Smooth muscle cell (in vitro differentiated cells): ENCODE results near the gene SCAMP4. TPM values are rescaled to one million over a fixed set of nuclear protein-coding genes. Genes with fewer than 3 reads are reported as not detected.

Source experiments
- DNase-seq: peaks from one replicate; lab custom pipeline; 2025; ENCODE audit not compliant: unreplicated experiment; lab: John Stamatoyannopoulos, UW
- H2AFZ ChIP-seq: fragments of 200-600 bp; sonication (generic); 2 replicates; pipeline ENCODE4 v1.6.0; 2016; ENCODE audit warnings: antibody characterized with exemption, low read depth, mild to moderate bottlenecking
- H3F3A ChIP-seq: fragments of 200-600 bp; sonication (generic); 2 replicates; pipeline ENCODE4 v1.6.0; 2017; ENCODE audit warnings: antibody characterized with exemption, low read depth
- H3K27ac ChIP-seq: fragments of 200-600 bp; sonication (generic); 2 replicates; pipeline ENCODE4 v1.5.1; 2016; ENCODE audit warnings: low read depth, mild to moderate bottlenecking
- H3K27me3 ChIP-seq: fragments of 200-600 bp; sonication (generic); 2 replicates; pipeline ENCODE4 v1.6.1; 2016; ENCODE audit warnings: low read depth, mild to moderate bottlenecking
- H3K36me3 ChIP-seq: fragments of 200-600 bp; sonication (generic); 2 replicates; pipeline ENCODE4 v1.5.1; 2016; ENCODE audit warnings: low read depth
- H3K4me1 ChIP-seq: fragments of 200-600 bp; sonication (generic); 2 replicates; pipeline ENCODE4 v1.5.1; 2016; ENCODE audit warnings: low read depth
- H3K4me2 ChIP-seq: fragments of 200-600 bp; sonication (generic); 2 replicates; pipeline ENCODE4 v1.6.0; 2016; ENCODE audit warnings: mild to moderate bottlenecking
- H3K4me3 ChIP-seq: fragments of 200-600 bp; sonication (generic); 2 replicates; pipeline ENCODE4 v1.5.1; 2016; ENCODE audit warnings: mild to moderate bottlenecking
- H3K79me2 ChIP-seq: fragments of 200-600 bp; sonication (generic); 2 replicates; pipeline ENCODE4 v1.6.0; 2016; ENCODE audit warnings: low read depth, mild to moderate bottlenecking
- H3K9ac ChIP-seq: fragments of 200-600 bp; sonication (generic); 2 replicates; pipeline ENCODE4 v1.6.0; 2016; ENCODE audit warnings: low read depth
- H3K9me3 ChIP-seq: fragments of 200-600 bp; sonication (generic); replicated peaks from 2 replicates; pipeline ENCODE4 v1.5.1; 2016; ENCODE audit warnings: low read depth
- H4K20me1 ChIP-seq: fragments of 200-600 bp; sonication (generic); 2 replicates; pipeline ENCODE4 v1.6.0; 2016; ENCODE audit warnings: low read depth
- CTCF ChIP-seq: fragments of 200-600 bp; sonication (generic); IDR thresholded peaks from 2 replicates; pipeline ENCODE4 v1.5.1; 2017; ENCODE audit warnings: borderline replicate concordance, mild to moderate bottlenecking, antibody characterized with exemption; ENCODE audit not compliant: insufficient read depth, poor library complexity, severe bottlenecking
- WGBS: methylation state at CpG from one replicate; pipeline ENCODE4 v1.1.7; 2016; ENCODE audit warnings: low lambda C conversion rate; 5-methylcytosine and 5-hydroxymethylcytosine counted together
- polyA plus RNA-seq: library from polyadenylated mRNA; unstranded; fragments of >200 nt; fragmentation: Nextera tagmentation; extraction: Ambion mirVana; gene quantifications from 2 replicates; pipeline ENCODE4 v1.2.1, GENCODE V29; 2016
- total RNA-seq: library from RNA; depleted of rRNA; stranded (reverse); fragments of >200 nt; gene quantifications from 2 replicates; pipeline ENCODE4 v1.2.3, GENCODE V29; 2014

The SCAMP4 gene
- total and polyA plus RNA-seq, 2 experiments from 2014 or later, result 54.5 to 96.9 TPM

GRCh38 chr19:1888385-1888784 is 16.8 kb upstream of the SCAMP4 start:
- Histone ChIP-seq H4K20me1 (peaks cover 16% of the 10 kb centered on the region), H3K9ac (no peak overlapping the region), H3K4me2 (no peak overlapping the region), H3K36me3 (no peaks in the 10 kb centered on the region), H2AFZ (no peak overlapping the region), H3K27ac (no peak overlapping the region), H3F3A (peaks cover 5% of the 10 kb centered on the region), H3K4me3 (no peak overlapping the region), H3K4me1 (peaks cover 9% of the 10 kb centered on the region), H3K79me2 (peaks cover 17% of the 10 kb centered on the region), H3K27me3 (no peaks in the 10 kb centered on the region), H3K9me3 (no peaks in the 10 kb centered on the region)
- 93% methylated on average over 5 of the region's 5 CpGs for WGBS
- no peak for DNase-seq
- no peak for TF ChIP-seq CTCF

- H3K4me1 ChIP-seq, result peaks cover 9% of the 10 kb centered on the region
- no peaks in the 10 kb centered on the region for H3K27me3 ChIP-seq
- WGBS, result 100% methylated on average over 1 of the region's 1 CpG
- H3K36me3 ChIP-seq, result no peaks in the 10 kb centered on the region
- H3K4me2 ChIP-seq, result no peak overlapping the region
- no peak for DNase-seq
- H3F3A ChIP-seq, result peaks cover 5% of the 10 kb centered on the region
- H2AFZ ChIP-seq, result no peak overlapping the region
- no peak overlapping the region for H3K27ac ChIP-seq
- no peak overlapping the region for H3K9ac ChIP-seq
- peaks cover under 1% of the 10 kb centered on the region for H4K20me1 ChIP-seq
- TF ChIP-seq CTCF, result no peak
- H3K79me2 ChIP-seq, result peaks cover 1% of the 10 kb centered on the region
- H3K9me3 ChIP-seq, result no peaks in the 10 kb centered on the region
- no peak overlapping the region for H3K4me3 ChIP-seq
These were observed 15.3 kb upstream of the SCAMP4 start for GRCh38 chr19:1889907-1890306.

- Histone ChIP-seq H3K27ac (no peak overlapping the region), H4K20me1 (no peaks in the 10 kb centered on the region), H3K9ac (no peak overlapping the region), H2AFZ (no peak overlapping the region), H3K79me2 (no peaks in the 10 kb centered on the region), H3F3A (no peaks in the 10 kb centered on the region), H3K27me3 (no peaks in the 10 kb centered on the region), H3K9me3 (no peaks in the 10 kb centered on the region), H3K4me1 (no peaks in the 10 kb centered on the region), H3K36me3 (no peaks in the 10 kb centered on the region), H3K4me2 (no peak overlapping the region), H3K4me3 (no peak overlapping the region)
- no peak for DNase-seq
- TF ChIP-seq CTCF, result no peak
- 80% methylated on average over 17 of the region's 17 CpGs for WGBS
These were observed 11.4 kb upstream of the SCAMP4 start for GRCh38 chr19:1893791-1894190.

GRCh38 chr19:1896508-1896907 is 8.7 kb upstream of the SCAMP4 start:
- no peak overlapping the region for H3K9ac ChIP-seq
- H3K4me1 ChIP-seq, result no peaks in the 10 kb centered on the region
- H4K20me1 ChIP-seq, result no peaks in the 10 kb centered on the region
- no peaks in the 10 kb centered on the region for H3K36me3 ChIP-seq
- 80% methylated on average over 13 of the region's 13 CpGs for WGBS
- no peaks in the 10 kb centered on the region for H3K27me3 ChIP-seq
- H3K27ac ChIP-seq, result no peak overlapping the region
- no peak overlapping the region for H2AFZ ChIP-seq
- H3K4me2 ChIP-seq, result no peak overlapping the region
- DNase-seq, result no peak
- TF ChIP-seq CTCF, result no peak
- no peaks in the 10 kb centered on the region for H3K79me2 ChIP-seq
- no peak overlapping the region for H3K4me3 ChIP-seq
- H3F3A ChIP-seq, result no peaks in the 10 kb centered on the region
- H3K9me3 ChIP-seq, result no peaks in the 10 kb centered on the region
